HCT116 (cell line): ENCODE results near the gene PCNX1.

Source experiments
- CTCF ChIP-seq, 3 experiments: fragments of 200-600 bp in 1 of 3; sonication (generic) in 1 of 3; IDR thresholded peaks in 2 of 3; conservative IDR thresholded peaks in 1 of 3; 2 replicates each; pipeline ENCODE4 v1.5.1; 2012 to 2017; ENCODE audit warnings: low read depth in 2 of 3, low read length in 2 of 3, antibody characterized with exemption in 1 of 3, borderline replicate concordance in 1 of 3, control low read depth in 1 of 3, mild to moderate bottlenecking in 1 of 3, mixed read lengths in 1 of 3, mixed run types in 1 of 3, moderate library complexity in 1 of 3; ENCODE audit not compliant: insufficient read depth in 1 of 3
- EGR1 ChIP-seq: IDR thresholded peaks from 2 replicates; pipeline ENCODE4 v1.6.1; 2012; ENCODE audit warnings: low read depth
- EZH2 ChIP-seq: fragments of 200-600 bp; sonication (generic); IDR thresholded peaks from 2 replicates; pipeline ENCODE4 v1.6.1; 2017; ENCODE audit warnings: antibody characterized with exemption, mixed run types
- FOSL1 ChIP-seq: IDR thresholded peaks from 2 replicates; pipeline ENCODE4 v1.6.1; 2012; ENCODE audit warnings: low read depth
- POLR2A ChIP-seq: IDR thresholded peaks from 2 replicates; pipeline ENCODE4 v1.7.0; 2011; ENCODE audit warnings: borderline replicate concordance; ENCODE audit not compliant: insufficient read depth, insufficient read length; ENCODE audit errors: extremely low read depth
- POLR2AphosphoS5 ChIP-seq: IDR thresholded peaks from 2 replicates; pipeline ENCODE4 v1.6.1; 2011; ENCODE audit warnings: mild to moderate bottlenecking, low read depth, low read length, moderate library complexity
- RAD21 ChIP-seq: IDR thresholded peaks from 2 replicates; pipeline ENCODE4 v1.6.1; 2012; ENCODE audit warnings: low read depth, mild to moderate bottlenecking
- ZFX ChIP-seq: fragments of 450-650 bp; IDR thresholded peaks from 2 replicates; pipeline ENCODE4 v1.6.1; 2017

- TF ChIP-seq EGR1 (no peak), CTCF (IDR thresholded peaks at IDR 0.05 in 2 of 3, conservative IDR thresholded peaks at IDR 0.05 in 1 of 3; ENCODE audit: borderline replicate concordance in 1 of 3, insufficient read depth in 1 of 3, low read depth in 2 of 3, low read length in 2 of 3) (no peak), FOSL1 (no peak), POLR2A (no peak), POLR2AphosphoS5 (no peak), ZFX (no peak), EZH2 (no peak), RAD21 (no peak)
Measured at GRCh38 chr14:71135496-71135895, 228.2 kb downstream of the PCNX1 start.
